Measurements from ENCODE around the gene FBLN5.

FBLN5 gene

DNA sequence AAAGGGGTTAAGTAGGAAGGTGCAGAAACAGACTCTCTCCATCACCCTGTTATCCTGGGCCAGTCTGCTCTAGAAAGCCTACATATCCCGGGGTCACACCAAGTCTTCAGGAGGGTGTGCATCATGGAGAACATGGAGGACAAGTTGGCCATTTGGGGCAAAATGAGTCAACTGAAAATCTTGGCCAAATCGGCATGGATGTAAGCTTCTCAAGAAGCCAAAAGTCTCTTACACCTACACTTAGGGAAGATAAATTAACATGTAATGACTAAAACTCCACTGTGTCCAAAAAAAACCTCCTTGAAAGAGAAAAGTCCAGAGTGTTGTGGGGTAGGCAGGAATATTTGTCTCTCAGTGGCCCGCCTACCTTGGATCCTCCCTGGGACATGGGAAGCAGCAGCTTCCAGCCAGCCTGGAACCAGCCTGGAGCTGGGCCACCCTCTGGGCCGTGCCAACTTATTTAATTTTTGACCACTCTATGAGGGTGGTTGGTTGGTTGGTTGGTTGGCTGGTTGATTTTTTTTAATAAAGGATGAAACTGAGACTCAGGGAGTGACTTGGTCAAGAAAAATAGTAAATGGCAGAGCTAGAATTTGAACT, 62.3 kb downstream of the FBLN5 start:
- no peak overlapping the region for H3K9ac ChIP-seq (ENCODE audit: low read length in 2 of 2)
- H3K36me3 ChIP-seq (ENCODE audit: control insufficient read depth in 2 of 2, insufficient read depth in 2 of 2, low read length in 2 of 2): no peaks in the 10 kb centered on the region
- H3K27ac ChIP-seq (ENCODE audit: low read length): peak overlapping the region; percentile 24
- no peak overlapping the region for H3K4me3 ChIP-seq (ENCODE audit: low read length in 2 of 2)
- peaks cover 25% of the 10 kb centered on the region for H3K4me1 ChIP-seq (ENCODE audit: control insufficient read depth, insufficient read depth, low read length)
- H3K9me3 ChIP-seq (ENCODE audit: control insufficient read depth in 2 of 2, low read length in 2 of 2): no peaks in the 10 kb centered on the region
- H3K27me3 ChIP-seq (ENCODE audit: control insufficient read depth in 1 of 2, insufficient read depth in 2 of 2, low read length in 2 of 2): no peaks in the 10 kb centered on the region

DNA sequence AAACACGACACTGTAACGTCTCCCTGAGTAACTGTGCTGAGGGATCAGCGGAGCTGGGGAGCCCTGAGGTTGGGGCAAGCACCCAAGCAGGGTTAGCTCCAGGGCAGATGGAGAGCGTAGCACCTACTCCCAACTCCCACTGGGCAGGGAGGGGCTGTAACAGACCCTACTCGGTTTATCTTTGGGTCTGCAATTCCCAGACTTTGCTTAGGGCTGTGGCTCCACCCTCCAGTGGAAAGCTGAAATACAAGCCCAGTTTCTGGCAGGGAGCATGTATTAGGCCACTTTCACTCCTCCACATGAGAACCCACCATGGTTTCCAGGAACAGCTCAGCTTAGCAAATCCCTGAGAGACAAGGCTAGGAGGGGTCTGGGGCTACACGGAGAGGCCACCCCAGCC, 62.8 kb downstream of the FBLN5 start:
- H3K27ac ChIP-seq (ENCODE audit: low read length): peak overlapping the region; percentile 24
- no peak overlapping the region for H3K9ac ChIP-seq (ENCODE audit: low read length in 2 of 2)
- H3K4me3 ChIP-seq (ENCODE audit: low read length in 2 of 2): no peak overlapping the region
- no peaks in the 10 kb centered on the region for H3K9me3 ChIP-seq (ENCODE audit: control insufficient read depth in 2 of 2, low read length in 2 of 2)
- no peaks in the 10 kb centered on the region for H3K27me3 ChIP-seq (ENCODE audit: control insufficient read depth in 1 of 2, insufficient read depth in 2 of 2, low read length in 2 of 2)
- peaks cover 20% of the 10 kb centered on the region for H3K4me1 ChIP-seq (ENCODE audit: control insufficient read depth, insufficient read depth, low read length)
- H3K36me3 ChIP-seq (ENCODE audit: control insufficient read depth in 2 of 2, insufficient read depth in 2 of 2, low read length in 2 of 2): no peaks in the 10 kb centered on the region

DNA sequence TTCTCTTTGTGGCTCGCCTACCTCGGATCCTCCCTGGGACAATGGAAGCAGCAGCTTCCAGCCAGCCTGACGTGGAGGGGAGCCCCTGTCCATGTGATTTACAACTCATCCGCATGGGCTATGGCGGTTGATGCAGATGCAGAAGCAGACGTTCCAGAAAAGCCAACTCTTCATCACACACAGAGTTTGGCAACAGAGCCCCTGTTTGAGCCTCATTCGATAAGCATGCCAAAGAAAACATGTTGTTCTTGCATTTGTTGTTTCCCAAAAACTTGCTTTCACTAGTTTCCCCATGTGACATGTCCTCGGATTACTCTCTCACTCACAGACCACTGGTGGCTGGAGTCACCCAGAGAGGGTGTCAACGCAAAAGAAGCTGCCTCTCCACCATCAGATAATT, 63.7 kb downstream of the FBLN5 start:
- Histone ChIP-seq H3K27me3 (ENCODE audit: control insufficient read depth in 1 of 2, insufficient read depth in 2 of 2, low read length in 2 of 2) (peaks cover 0 to 2% of the 10 kb centered on the region in 2 donors), H3K27ac (ENCODE audit: low read length) (peak overlapping the region; percentile 24), H3K9ac (ENCODE audit: low read length in 2 of 2) (no peak overlapping the region), H3K4me3 (ENCODE audit: low read length in 2 of 2) (no peak overlapping the region), H3K9me3 (ENCODE audit: control insufficient read depth in 2 of 2, low read length in 2 of 2) (no peaks in the 10 kb centered on the region), H3K4me1 (ENCODE audit: control insufficient read depth, insufficient read depth, low read length) (peaks cover 13% of the 10 kb centered on the region), H3K36me3 (ENCODE audit: control insufficient read depth in 2 of 2, insufficient read depth in 2 of 2, low read length in 2 of 2) (no peaks in the 10 kb centered on the region)

DNA sequence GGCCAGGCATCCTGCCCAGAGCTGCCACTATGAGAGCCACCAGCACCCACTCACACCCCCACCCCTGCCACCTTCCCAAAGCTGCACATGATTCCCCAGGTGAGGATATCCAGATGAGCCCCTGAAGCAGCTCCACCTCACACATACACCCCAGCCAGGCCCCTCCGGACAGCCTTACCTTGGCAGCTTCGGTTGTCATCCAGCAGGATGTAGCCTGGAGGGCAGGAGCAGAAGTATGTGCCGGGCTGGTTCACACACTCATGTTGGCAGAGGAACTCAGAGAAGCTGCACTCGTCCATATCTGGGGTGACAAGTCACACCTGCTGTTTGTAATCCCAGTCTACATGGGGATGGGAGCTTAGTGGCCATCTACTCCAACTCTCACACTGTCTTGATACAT, 64.7 kb downstream of the FBLN5 start:
- Histone ChIP-seq H3K36me3 (ENCODE audit: control insufficient read depth in 2 of 2, insufficient read depth in 2 of 2, low read length in 2 of 2) (no peaks in the 10 kb centered on the region), H3K4me3 (ENCODE audit: low read length in 2 of 2) (no peak overlapping the region), H3K9me3 (ENCODE audit: control insufficient read depth in 2 of 2, low read length in 2 of 2) (no peaks in the 10 kb centered on the region), H3K27me3 (ENCODE audit: control insufficient read depth in 1 of 2, insufficient read depth in 2 of 2, low read length in 2 of 2) (peaks cover 0 to 2% of the 10 kb centered on the region in 2 donors), H3K27ac (ENCODE audit: low read length) (no peak overlapping the region), H3K9ac (ENCODE audit: low read length in 2 of 2) (no peak overlapping the region), H3K4me1 (ENCODE audit: control insufficient read depth, insufficient read depth, low read length) (peaks cover 13% of the 10 kb centered on the region)

DNA sequence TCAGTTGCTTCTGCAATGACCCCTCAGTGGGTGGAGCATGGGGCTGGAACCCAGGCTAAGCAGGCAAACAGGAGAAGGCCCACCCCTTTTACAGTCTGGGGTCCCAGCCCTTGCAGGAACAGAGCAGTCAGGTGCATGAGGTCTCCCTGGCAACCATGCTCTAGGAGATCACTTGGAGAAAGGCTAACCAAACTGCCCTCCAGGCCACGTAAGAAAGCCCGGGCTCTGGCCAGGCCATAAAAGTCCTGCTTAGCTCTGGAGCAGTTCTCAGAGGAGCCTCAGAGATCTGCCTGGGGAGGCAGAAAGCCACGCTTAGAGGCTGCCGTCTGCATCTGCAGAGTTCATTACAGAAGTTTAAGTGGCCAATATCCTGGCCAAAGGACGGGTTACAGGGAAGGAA, 65.1 kb downstream of the FBLN5 start:
- Histone ChIP-seq H3K27ac (ENCODE audit: low read length) (no peak overlapping the region), H3K4me3 (ENCODE audit: low read length in 2 of 2) (no peak overlapping the region), H3K4me1 (ENCODE audit: control insufficient read depth, insufficient read depth, low read length) (peaks cover 13% of the 10 kb centered on the region), H3K36me3 (ENCODE audit: control insufficient read depth in 2 of 2, insufficient read depth in 2 of 2, low read length in 2 of 2) (no peaks in the 10 kb centered on the region), H3K9me3 (ENCODE audit: control insufficient read depth in 2 of 2, low read length in 2 of 2) (no peaks in the 10 kb centered on the region), H3K9ac (ENCODE audit: low read length in 2 of 2) (no peak overlapping the region), H3K27me3 (ENCODE audit: control insufficient read depth in 1 of 2, insufficient read depth in 2 of 2, low read length in 2 of 2) (peaks cover 0 to 2% of the 10 kb centered on the region in 2 donors)

DNA sequence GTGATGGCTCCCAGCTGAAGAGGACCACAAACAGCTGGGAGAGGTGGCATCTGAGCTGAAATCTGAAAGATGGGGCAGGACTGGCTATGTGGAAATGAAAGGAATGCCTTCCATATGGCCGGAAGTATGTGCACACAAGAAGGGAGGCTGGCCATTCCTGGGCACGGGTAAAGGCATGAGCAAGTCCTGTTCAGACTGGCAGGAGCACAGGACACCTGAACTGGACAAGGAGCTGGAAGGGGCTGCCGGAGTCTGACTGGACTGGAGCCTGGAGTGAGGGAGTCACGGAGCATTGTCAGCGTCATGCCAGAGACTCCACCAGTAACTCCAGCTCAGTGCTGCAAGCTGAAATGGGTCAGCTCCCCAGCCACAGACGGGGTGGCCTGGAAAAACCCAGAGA, 68.3 kb downstream of the FBLN5 start:
- Histone ChIP-seq H3K4me3 (ENCODE audit: low read length in 2 of 2) (no peak overlapping the region), H3K36me3 (ENCODE audit: control insufficient read depth in 2 of 2, insufficient read depth in 2 of 2, low read length in 2 of 2) (no peaks in the 10 kb centered on the region), H3K4me1 (ENCODE audit: control insufficient read depth, insufficient read depth, low read length) (peaks cover 9% of the 10 kb centered on the region), H3K9ac (ENCODE audit: low read length in 2 of 2) (no peak overlapping the region), H3K9me3 (ENCODE audit: control insufficient read depth in 2 of 2, low read length in 2 of 2) (no peaks in the 10 kb centered on the region), H3K27me3 (ENCODE audit: control insufficient read depth in 1 of 2, insufficient read depth in 2 of 2, low read length in 2 of 2) (peaks cover 0 to 2% of the 10 kb centered on the region in 2 donors), H3K27ac (ENCODE audit: low read length) (no peak overlapping the region)

DNA sequence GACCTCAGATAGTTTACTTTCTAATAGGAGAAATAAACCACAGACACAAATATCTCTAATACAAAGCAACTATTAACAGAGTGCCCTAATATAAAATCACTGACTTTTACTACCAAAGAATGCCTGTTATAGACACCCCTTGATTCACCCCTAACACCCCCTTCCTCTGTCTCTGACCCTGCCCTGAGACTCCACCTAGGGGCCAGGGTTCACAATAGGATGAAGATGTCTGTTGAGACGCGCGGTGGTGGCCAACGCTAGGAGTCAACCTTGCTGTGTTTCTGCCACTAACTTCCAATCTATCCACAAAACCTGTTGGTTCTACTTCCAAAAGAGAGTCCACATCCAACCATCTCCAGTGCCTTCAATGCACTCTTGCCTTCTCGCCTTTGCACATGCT, 69.2 kb downstream of the FBLN5 start:
- Histone ChIP-seq H3K4me1 (ENCODE audit: control insufficient read depth, insufficient read depth, low read length) (peaks cover 10% of the 10 kb centered on the region), H3K27ac (ENCODE audit: low read length) (no peak overlapping the region), H3K9ac (ENCODE audit: low read length in 2 of 2) (no peak overlapping the region), H3K9me3 (ENCODE audit: control insufficient read depth in 2 of 2, low read length in 2 of 2) (no peaks in the 10 kb centered on the region), H3K36me3 (ENCODE audit: control insufficient read depth in 2 of 2, insufficient read depth in 2 of 2, low read length in 2 of 2) (no peaks in the 10 kb centered on the region), H3K4me3 (ENCODE audit: low read length in 2 of 2) (no peak overlapping the region), H3K27me3 (ENCODE audit: control insufficient read depth in 1 of 2, insufficient read depth in 2 of 2, low read length in 2 of 2) (peaks cover 0 to 2% of the 10 kb centered on the region in 2 donors)

DNA sequence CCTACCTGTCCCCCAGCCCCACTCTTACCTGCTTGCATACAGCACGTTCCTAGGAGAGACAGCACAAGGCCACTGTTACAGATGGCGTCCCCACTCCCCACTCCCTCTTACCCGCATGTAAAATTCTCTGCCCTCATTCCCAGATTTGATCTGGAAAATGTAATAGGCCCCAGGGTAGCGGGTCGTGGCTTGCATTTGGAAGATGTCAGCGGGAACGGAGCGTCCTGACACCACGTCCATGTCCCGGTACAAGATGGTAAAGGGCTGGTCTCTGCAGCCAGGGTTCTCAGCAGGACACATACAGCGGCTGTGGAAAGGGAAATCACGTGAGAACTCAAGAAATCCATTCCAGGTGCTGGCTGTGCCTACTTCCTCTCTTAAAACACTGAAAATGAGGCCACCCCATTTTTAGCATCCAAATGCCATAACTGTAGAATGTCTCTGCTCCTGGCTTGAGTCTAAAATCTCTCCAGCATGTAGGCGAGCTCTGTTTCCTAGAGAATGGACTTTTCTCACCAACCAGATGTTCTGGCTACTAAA, 70.0 kb downstream of the FBLN5 start:
- Histone ChIP-seq H3K4me1 (ENCODE audit: control insufficient read depth, insufficient read depth, low read length) (peaks cover 5% of the 10 kb centered on the region), H3K27ac (ENCODE audit: low read length) (no peak overlapping the region), H3K36me3 (ENCODE audit: control insufficient read depth in 2 of 2, insufficient read depth in 2 of 2, low read length in 2 of 2) (no peaks in the 10 kb centered on the region), H3K9ac (ENCODE audit: low read length in 2 of 2) (no peak overlapping the region), H3K9me3 (ENCODE audit: control insufficient read depth in 2 of 2, low read length in 2 of 2) (no peaks in the 10 kb centered on the region), H3K27me3 (ENCODE audit: control insufficient read depth in 1 of 2, insufficient read depth in 2 of 2, low read length in 2 of 2) (peaks cover 0 to 2% of the 10 kb centered on the region in 2 donors), H3K4me3 (ENCODE audit: low read length in 2 of 2) (no peak overlapping the region)

DNA sequence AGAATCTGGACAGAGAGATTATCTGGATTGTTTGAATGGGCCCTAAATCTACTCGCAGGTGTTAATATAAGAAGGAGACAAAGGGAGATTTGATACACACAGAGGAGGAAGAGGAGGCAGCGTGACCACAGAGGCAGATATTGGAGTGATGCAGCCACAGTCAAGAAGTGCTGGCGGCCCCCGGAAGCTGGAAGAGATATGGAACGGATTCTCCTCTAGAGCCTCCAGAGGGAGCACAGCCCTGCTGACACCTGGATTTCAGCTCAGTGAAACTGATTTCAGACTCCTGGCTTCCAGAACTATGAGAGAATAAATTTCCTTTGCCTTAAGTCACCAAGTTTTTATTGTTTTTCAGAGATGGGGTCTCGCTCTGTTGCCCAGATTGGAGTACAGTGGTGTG, 71.0 kb downstream of the FBLN5 start:
- Histone ChIP-seq H3K4me1 (ENCODE audit: control insufficient read depth, insufficient read depth, low read length) (peaks cover 4% of the 10 kb centered on the region), H3K27me3 (ENCODE audit: control insufficient read depth in 1 of 2, insufficient read depth in 2 of 2, low read length in 2 of 2) (peaks cover 0 to 2% of the 10 kb centered on the region in 2 donors), H3K36me3 (ENCODE audit: control insufficient read depth in 2 of 2, insufficient read depth in 2 of 2, low read length in 2 of 2) (no peaks in the 10 kb centered on the region), H3K4me3 (ENCODE audit: low read length in 2 of 2) (no peak overlapping the region), H3K27ac (ENCODE audit: low read length) (no peak overlapping the region), H3K9me3 (ENCODE audit: control insufficient read depth in 2 of 2, low read length in 2 of 2) (no peaks in the 10 kb centered on the region), H3K9ac (ENCODE audit: low read length in 2 of 2) (no peak overlapping the region)

DNA sequence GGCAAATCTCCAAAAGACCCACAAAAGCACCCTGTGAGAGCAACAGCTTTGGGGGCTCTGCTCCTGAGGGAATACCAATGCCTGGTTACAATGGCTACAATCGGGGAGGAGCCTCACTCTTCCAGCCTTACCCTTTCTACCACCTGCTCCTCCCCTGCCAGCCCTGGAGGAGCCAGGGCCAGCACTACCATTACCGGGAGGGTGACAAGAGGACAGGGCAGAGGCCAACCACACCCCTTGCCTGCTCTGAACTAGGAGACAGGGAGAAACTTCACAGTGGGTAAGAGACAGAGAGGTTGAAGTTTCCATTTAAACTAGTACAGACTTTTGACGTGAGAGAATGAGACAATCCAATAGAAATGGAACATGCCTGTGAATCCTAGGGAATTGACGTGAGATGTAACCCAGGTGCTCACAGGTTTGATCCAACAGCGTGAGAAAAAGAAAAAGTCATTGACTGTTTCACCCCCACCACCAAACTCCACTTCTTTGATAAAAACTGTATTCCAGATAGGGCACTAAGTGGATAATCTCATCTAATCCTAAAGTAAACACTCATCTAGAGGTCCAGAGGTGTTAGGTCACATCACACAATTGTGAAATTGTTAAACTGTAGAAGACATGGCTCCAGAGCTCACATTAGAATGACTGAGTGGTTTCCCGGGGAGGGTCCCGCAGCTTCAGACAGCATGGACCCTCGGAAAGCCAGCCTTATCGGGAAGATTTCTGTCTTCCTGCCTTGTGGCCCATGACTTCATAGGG, 71.8 kb downstream of the FBLN5 start:
- peaks cover 4% of the 10 kb centered on the region for H3K4me1 ChIP-seq (ENCODE audit: control insufficient read depth, insufficient read depth, low read length)
- no peaks in the 10 kb centered on the region for H3K36me3 ChIP-seq (ENCODE audit: control insufficient read depth in 2 of 2, insufficient read depth in 2 of 2, low read length in 2 of 2)
- H3K9ac ChIP-seq (ENCODE audit: low read length in 2 of 2): no peak overlapping the region
- no peak overlapping the region for H3K4me3 ChIP-seq (ENCODE audit: low read length in 2 of 2)
- peaks cover 0 to 2% of the 10 kb centered on the region in 2 donors for H3K27me3 ChIP-seq (ENCODE audit: control insufficient read depth in 1 of 2, insufficient read depth in 2 of 2, low read length in 2 of 2)
- no peaks in the 10 kb centered on the region for H3K9me3 ChIP-seq (ENCODE audit: control insufficient read depth in 2 of 2, low read length in 2 of 2)
- no peak overlapping the region for H3K27ac ChIP-seq (ENCODE audit: low read length)

All from stomach smooth muscle (tissue), 2 donors.